K562 (cell line): ENCODE measurements around the gene PPP2R3C. TPM values are rescaled to one million over a fixed set of nuclear protein-coding genes. Genes with fewer than 3 reads are reported as not detected.

Experiments used
- CLOCK ChIP-seq: fragments of 250-450 bp; sonication (Bioruptor Pico); IDR thresholded peaks from 2 replicates; pipeline ENCODE4 v1.4.0; 2020; ENCODE audit warnings: mild to moderate bottlenecking, moderate library complexity, borderline replicate concordance
- FOXA3 ChIP-seq, 2 experiments: fragments of 450-650 bp in 1 of 2; sonication (generic) in 1 of 2; formaldehyde crosslinking; IDR thresholded peaks in 1 of 2; conservative IDR thresholded peaks in 1 of 2; 2 replicates each; pipeline versions ENCODE4 v1.4.0 to v1.8.0; 2020 to 2022; ENCODE audit warnings: mild to moderate bottlenecking in 2 of 2, missing genetic modification reagents in 1 of 2
- FOXP4 ChIP-seq: sonication (generic); formaldehyde crosslinking; IDR thresholded peaks from 2 replicates; pipeline ENCODE4 v1.8.0; 2022; ENCODE audit warnings: mild to moderate bottlenecking, missing genetic modification reagents, borderline replicate concordance
- MED1 ChIP-seq: sonication (generic); formaldehyde crosslinking; IDR thresholded peaks from 2 replicates; pipeline ENCODE4 v1.8.1; 2023; ENCODE audit warnings: missing genetic modification reagents, borderline replicate concordance
- NCOR1 ChIP-seq: fragments of 450-650 bp; IDR thresholded peaks from 2 replicates; pipeline ENCODE4 v1.6.1; 2016; ENCODE audit warnings: mild to moderate bottlenecking, moderate library complexity
- POU5F1 ChIP-seq: fragments of 150-350 bp; IDR thresholded peaks from 2 replicates; pipeline ENCODE4 v1.6.1; 2014; ENCODE audit warnings: borderline replicate concordance, low read length, low read depth, mild to moderate bottlenecking; ENCODE audit not compliant: partially characterized antibody
- ZFPM2 ChIP-seq: fragments of 250-450 bp; sonication (Bioruptor Pico); IDR thresholded peaks from 2 replicates; pipeline ENCODE4 v1.5.1; 2022; ENCODE audit warnings: mild to moderate bottlenecking
- ZNF324 ChIP-seq: fragments of 250-450 bp; sonication (Bioruptor Pico); IDR thresholded peaks from 2 replicates; pipeline ENCODE4 v1.4.0; 2020; ENCODE audit warnings: mild to moderate bottlenecking
- polyA plus RNA-seq, 8 experiments: library from polyadenylated mRNA; depleted of rRNA in 4 of 8; stranded (reverse) in 5 of 8; unstranded in 3 of 8; fragments of >200 nt; fragmentation: Nextera tagmentation in 2 of 8; fragmentation: Illumina TruSeq in 1 of 8; extraction: Ambion mirVana in 2 of 8; extraction: Trizol in 1 of 8; gene quantifications; 2 replicates each; pipeline versions ENCODE4 v1.2.1 to v1.2.3, GENCODE V29; 2011 to 2014; ENCODE audit warnings: inconsistent platforms in 1 of 8, missing spikeins in 1 of 8
- total RNA-seq, 7 experiments: library from RNA; depleted of rRNA in 6 of 7; stranded (reverse); fragments of >200 nt in 6 of 7; fragmentation: Illumina TruSeq in 2 of 7; extraction: Trizol in 2 of 7; gene quantifications; 2 replicates each; pipeline versions ENCODE4 v1.2.1 to v1.2.3, GENCODE V29; 2011 to 2021; ENCODE audit warnings: low replicate concordance in 1 of 7
- TF ChIP-seq, protein P1 (sequence below): fragments of 250-450 bp; sonication (Bioruptor Pico); IDR thresholded peaks from 2 replicates; pipeline ENCODE4 v1.9.0; 2021; ENCODE audit warnings: mild to moderate bottlenecking, inconsistent platforms

The PPP2R3C gene
- total and polyA plus RNA-seq, 9 of the 15 experiments (the other 6 are each of a cell fraction or from before 2014, with no cell fraction given): 14.7 to 43.3 (median 22.7) TPM

- TF ChIP-seq CLOCK (CRISPR knock-in tag): no peak
- TF ChIP-seq ZFPM2 (CRISPR knock-in tag): no peak
- TF ChIP-seq MED1 (CRISPR knock-in tag): no peak
- no peak for TF ChIP-seq NCOR1
- TF ChIP-seq FOXA3 (CRISPR knock-in tag; conservative IDR thresholded peaks at IDR 0.05 in 1 of 2, IDR thresholded peaks at IDR 0.05 in 1 of 2): no peak
- TF ChIP-seq, protein P1, sequence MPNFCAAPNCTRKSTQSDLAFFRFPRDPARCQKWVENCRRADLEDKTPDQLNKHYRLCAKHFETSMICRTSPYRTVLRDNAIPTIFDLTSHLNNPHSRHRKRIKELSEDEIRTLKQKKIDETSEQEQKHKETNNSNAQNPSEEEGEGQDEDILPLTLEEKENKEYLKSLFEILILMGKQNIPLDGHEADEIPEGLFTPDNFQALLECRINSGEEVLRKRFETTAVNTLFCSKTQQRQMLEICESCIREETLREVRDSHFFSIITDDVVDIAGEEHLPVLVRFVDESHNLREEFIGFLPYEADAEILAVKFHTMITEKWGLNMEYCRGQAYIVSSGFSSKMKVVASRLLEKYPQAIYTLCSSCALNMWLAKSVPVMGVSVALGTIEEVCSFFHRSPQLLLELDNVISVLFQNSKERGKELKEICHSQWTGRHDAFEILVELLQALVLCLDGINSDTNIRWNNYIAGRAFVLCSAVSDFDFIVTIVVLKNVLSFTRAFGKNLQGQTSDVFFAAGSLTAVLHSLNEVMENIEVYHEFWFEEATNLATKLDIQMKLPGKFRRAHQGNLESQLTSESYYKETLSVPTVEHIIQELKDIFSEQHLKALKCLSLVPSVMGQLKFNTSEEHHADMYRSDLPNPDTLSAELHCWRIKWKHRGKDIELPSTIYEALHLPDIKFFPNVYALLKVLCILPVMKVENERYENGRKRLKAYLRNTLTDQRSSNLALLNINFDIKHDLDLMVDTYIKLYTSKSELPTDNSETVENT (CRISPR knock-in tag): no peak
- TF ChIP-seq FOXP4 (CRISPR knock-in tag): no peak
- no peak for TF ChIP-seq ZNF324
- no peak for TF ChIP-seq POU5F1
Measured at GRCh38 chr14:35147711-35148110, 25.9 kb upstream of the PPP2R3C start (continued).
